GM12878 (cell line): ENCODE data around the gene CDYL2. TPM values are rescaled to one million over a fixed set of nuclear protein-coding genes. Genes with fewer than 3 reads are reported as not detected.

Source experiments
- ATAC-seq: fragments of 200-7000 bp; cut with Tn5 transposase; 3 replicates; pipeline ENCODE4 v1.9.1; 2020; ENCODE audit warnings: mild to moderate bottlenecking, moderate library complexity
- BruUV-seq: library from RNA; stranded (reverse); fragments of 400-500 nt; replicated peaks from 2 replicates; lab custom pipeline; 2021; lab: Mats Ljungman, UMichigan
- CTCF ChIA-PET: fragments of 300-600 bp; sonication (Branson Sonifier 250); formaldehyde crosslinking; extraction: SDS; loops from one replicate; lab custom pipeline; 2021; ENCODE audit warnings: inconsistent platforms; lab: Yijun Ruan, JAX
- POLR2A ChIA-PET: fragments of 350-600 bp; formaldehyde crosslinking; extraction: SDS; loops from one replicate; lab custom pipeline; 2021; ENCODE audit warnings: inconsistent platforms; lab: Charles Lee
- RAD21 ChIA-PET: fragments of 300-600 bp; sonication (Branson Sonifier 250); formaldehyde crosslinking; loops from one replicate; lab custom pipeline; 2023; ENCODE audit warnings: antibody characterized with exemption; ENCODE audit not compliant: unreplicated experiment; lab: Charles Lee
- SMC1A ChIA-PET: fragments of 300-600 bp; sonication (Branson Sonifier 250); formaldehyde crosslinking; loops from one replicate; lab custom pipeline; 2023; ENCODE audit not compliant: unreplicated experiment, uncharacterized antibody; lab: Charles Lee
- DNase-seq: peaks from one replicate; pipeline ENCODE4 v3.0.0-alpha.2; 2011; ENCODE audit warnings: low read depth, low spot score
- FAIRE-seq: peaks from 3 replicates; lab custom pipeline; 2011; peaks lifted over from hg19 to GRCh38; lab: Jason Lieb, UNC
- H2AFZ ChIP-seq: 2 replicates; pipeline ENCODE4 v1.6.0; 2011; ENCODE audit warnings: low read depth, low read length, control low read depth; ENCODE audit not compliant: control insufficient read depth
- H3K27ac ChIP-seq: 2 replicates; pipeline ENCODE4 v1.5.1; 2011; ENCODE audit warnings: control low read depth; ENCODE audit not compliant: control insufficient read depth, insufficient read depth
- H3K27me3 ChIP-seq, 2 experiments: replicated peaks in 1 of 2; 2 replicates each; pipeline versions ENCODE4 v1.6.0 to v1.6.1; 2011; ENCODE audit warnings: low read length in 1 of 2; ENCODE audit not compliant: control insufficient read depth in 2 of 2, insufficient read depth in 2 of 2
- H3K36me3 ChIP-seq, 2 experiments: 2 replicates each; pipeline ENCODE4 v1.5.1; 2011; ENCODE audit warnings: low read length in 1 of 2; ENCODE audit not compliant: control insufficient read depth in 2 of 2, insufficient read depth in 2 of 2
- H3K4me1 ChIP-seq: 2 replicates; pipeline ENCODE4 v1.6.1; 2011; ENCODE audit warnings: mild to moderate bottlenecking, low read length, moderate library complexity, mixed read lengths; ENCODE audit not compliant: control insufficient read depth, insufficient read depth
- H3K4me2 ChIP-seq: 2 replicates; pipeline ENCODE4 v1.6.0; 2011; ENCODE audit warnings: control low read depth; ENCODE audit not compliant: control insufficient read depth, insufficient read depth
- H3K4me3 ChIP-seq: fragments of 200-600 bp; sonication (generic); 2 replicates; pipeline ENCODE4 v1.5.1; 2016
- H3K79me2 ChIP-seq: 2 replicates; pipeline ENCODE4 v1.6.0; 2011; ENCODE audit warnings: low read length; ENCODE audit not compliant: control insufficient read depth, insufficient read depth
- H3K9ac ChIP-seq: 2 replicates; pipeline ENCODE4 v1.8.0; 2011; ENCODE audit warnings: low read length, control low read depth, mixed read lengths; ENCODE audit not compliant: control insufficient read depth, insufficient read depth
- H3K9me3 ChIP-seq: replicated peaks from 3 replicates; pipeline ENCODE4 v1.5.1; 2011; ENCODE audit warnings: mild to moderate bottlenecking, low read length; ENCODE audit not compliant: control insufficient read depth, insufficient read depth
- H4K20me1 ChIP-seq: 2 replicates; pipeline ENCODE4 v1.6.0; 2011; ENCODE audit not compliant: control insufficient read depth, insufficient read depth
- ATF3 ChIP-seq: IDR thresholded peaks from 2 replicates; pipeline ENCODE4 v1.6.1; 2011; ENCODE audit warnings: low read depth, mild to moderate bottlenecking, low read length, moderate library complexity, borderline replicate concordance; ENCODE audit errors: extremely low read depth
- GATAD2B ChIP-seq: fragments of 450-650 bp; conservative IDR thresholded peaks from 2 replicates; pipeline ENCODE4 v1.6.1; 2017; ENCODE audit warnings: low read depth, mild to moderate bottlenecking, moderate library complexity
- KLF5 ChIP-seq: fragments of 450-650 bp; IDR thresholded peaks from 2 replicates; pipeline ENCODE4 v1.6.1; 2014; ENCODE audit warnings: mild to moderate bottlenecking; ENCODE audit not compliant: partially characterized antibody
- NFIC ChIP-seq: IDR thresholded peaks from 2 replicates; pipeline ENCODE4 v1.6.1; 2012; ENCODE audit warnings: low read depth, mild to moderate bottlenecking, inconsistent platforms, low read length, moderate library complexity
- NFYB ChIP-seq: IDR thresholded peaks from 2 replicates; pipeline ENCODE4 v1.6.1; 2011; ENCODE audit warnings: low read depth, mild to moderate bottlenecking, low read length, improper control_type of control experiment, moderate library complexity; ENCODE audit not compliant: insufficient read depth
- PAX8 ChIP-seq: fragments of 450-650 bp; IDR thresholded peaks from 2 replicates; pipeline ENCODE4 v1.6.1; 2017; ENCODE audit warnings: mild to moderate bottlenecking, moderate library complexity
- RB1 ChIP-seq: fragments of 450-650 bp; formaldehyde crosslinking; IDR thresholded peaks from 2 replicates; pipeline ENCODE4 v1.6.1; 2017; ENCODE audit warnings: mild to moderate bottlenecking, borderline replicate concordance
- SIX5 ChIP-seq: IDR thresholded peaks from 2 replicates; pipeline ENCODE4 v1.6.1; 2011; ENCODE audit warnings: mild to moderate bottlenecking, low read depth, low read length, moderate library complexity; ENCODE audit not compliant: severe bottlenecking
- SPI1 ChIP-seq: IDR thresholded peaks from 2 replicates; pipeline ENCODE4 v1.6.1; 2011; ENCODE audit warnings: low read depth, mild to moderate bottlenecking, low read length, moderate library complexity, borderline replicate concordance; ENCODE audit not compliant: insufficient read depth
- ZNF207 ChIP-seq: fragments of 450-650 bp; IDR thresholded peaks from 2 replicates; pipeline ENCODE4 v1.6.1; 2014; ENCODE audit warnings: antibody characterized with exemption, mild to moderate bottlenecking, borderline replicate concordance
- ZNF24 ChIP-seq: fragments of 450-650 bp; IDR thresholded peaks from 2 replicates; pipeline ENCODE4 v1.6.1; 2017; ENCODE audit warnings: antibody characterized with exemption, mild to moderate bottlenecking
- ZSCAN29 ChIP-seq: fragments of 450-650 bp; IDR thresholded peaks from 2 replicates; pipeline ENCODE4 v1.6.1; 2017; ENCODE audit warnings: mild to moderate bottlenecking, moderate library complexity
- in situ Hi-C: fragments of 300-500 bp; cut with MboI; formaldehyde crosslinking; loops from 9 replicates; pipeline ENCODE4 v1.14.3; 2018; ENCODE audit warnings: mixed read lengths
- intact Hi-C: fragments of 100-400 bp; cut with micrococcal nuclease; formaldehyde crosslinking; loops from one replicate; pipeline ENCODE4 v1.14.2; 2022; ENCODE audit not compliant: unreplicated experiment
- polyA plus RNA-seq, 11 experiments: library from polyadenylated mRNA; depleted of rRNA in 4 of 11; unstranded in 6 of 11; stranded (reverse) in 5 of 11; fragments of >200 nt; fragmentation: Nextera tagmentation in 4 of 11; fragmentation: Illumina TruSeq in 1 of 11; extraction: Ambion mirVana in 4 of 11; extraction: Trizol in 1 of 11; gene quantifications; 1 replicate in 1 of 11; 2 replicates in 10 of 11; pipeline versions ENCODE4 v1.2.1 to v1.2.3, GENCODE V29; 2011 to 2016; ENCODE audit warnings: inconsistent platforms in 2 of 11, missing spikeins in 2 of 11, low read depth in 1 of 11
- total RNA-seq, 4 experiments: library from RNA; depleted of rRNA in 3 of 4; stranded (reverse); fragments of >200 nt in 3 of 4; fragmentation: Illumina TruSeq in 1 of 4; extraction: Trizol in 1 of 4; gene quantifications; 2 replicates each; pipeline versions ENCODE4 v1.2.1 to v1.2.3, GENCODE V29; 2013 to 2021
- TF ChIP-seq, protein P1 (sequence below): fragments of 450-650 bp; IDR thresholded peaks from 2 replicates; pipeline ENCODE4 v1.6.1; 2014; ENCODE audit warnings: mild to moderate bottlenecking
- TF ChIP-seq, protein P2 (sequence below): fragments of 450-650 bp; IDR thresholded peaks from 2 replicates; pipeline ENCODE4 v1.6.1; 2018; ENCODE audit warnings: borderline replicate concordance, mild to moderate bottlenecking; ENCODE audit not compliant: partially characterized antibody
- TF ChIP-seq, protein P3 (sequence below): fragments of 450-650 bp; IDR thresholded peaks from 2 replicates; pipeline ENCODE4 v1.6.1; 2017; ENCODE audit warnings: mild to moderate bottlenecking

The CDYL2 gene
- total and polyA plus RNA-seq, 10 of the 15 experiments (the other 5 are each of a cell fraction or from before 2014, with no cell fraction given), result 0.27 to 22.9 (median 3.9) TPM

DNA sequence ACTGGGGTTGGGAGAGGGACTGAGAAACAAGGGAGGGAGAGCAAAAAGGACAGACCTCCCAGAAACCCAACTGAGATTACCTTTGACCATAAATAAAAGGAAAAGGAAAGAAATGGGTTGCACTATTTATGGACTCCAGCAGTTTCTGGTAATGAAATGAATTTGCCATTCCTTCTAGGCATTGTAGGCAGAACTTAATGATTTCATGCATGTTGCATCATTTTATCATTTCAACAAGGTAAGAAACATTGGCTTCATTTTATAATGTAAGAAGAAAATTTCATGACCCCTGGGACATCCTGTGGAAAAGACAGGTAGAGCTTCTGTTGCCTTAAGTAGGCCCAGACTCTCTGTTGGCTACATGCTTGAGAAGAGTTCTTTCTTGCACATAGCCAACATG lies 8.2 kb upstream of the CDYL2 start:
- no peaks in the 10 kb centered on the region for H3K4me1 ChIP-seq
- no peak for TF ChIP-seq NFYB
- TF ChIP-seq KLF5, result no peak
- TF ChIP-seq, protein P1, sequence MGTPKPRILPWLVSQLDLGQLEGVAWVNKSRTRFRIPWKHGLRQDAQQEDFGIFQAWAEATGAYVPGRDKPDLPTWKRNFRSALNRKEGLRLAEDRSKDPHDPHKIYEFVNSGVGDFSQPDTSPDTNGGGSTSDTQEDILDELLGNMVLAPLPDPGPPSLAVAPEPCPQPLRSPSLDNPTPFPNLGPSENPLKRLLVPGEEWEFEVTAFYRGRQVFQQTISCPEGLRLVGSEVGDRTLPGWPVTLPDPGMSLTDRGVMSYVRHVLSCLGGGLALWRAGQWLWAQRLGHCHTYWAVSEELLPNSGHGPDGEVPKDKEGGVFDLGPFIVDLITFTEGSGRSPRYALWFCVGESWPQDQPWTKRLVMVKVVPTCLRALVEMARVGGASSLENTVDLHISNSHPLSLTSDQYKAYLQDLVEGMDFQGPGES, result no peak
- no peak for TF ChIP-seq PAX8
- no peak for TF ChIP-seq ZNF24
- TF ChIP-seq ATF3, result no peak
- no peak for TF ChIP-seq SPI1
- TF ChIP-seq ZSCAN29, result no peak
- no peak for TF ChIP-seq RB1
- TF ChIP-seq, protein P2, sequence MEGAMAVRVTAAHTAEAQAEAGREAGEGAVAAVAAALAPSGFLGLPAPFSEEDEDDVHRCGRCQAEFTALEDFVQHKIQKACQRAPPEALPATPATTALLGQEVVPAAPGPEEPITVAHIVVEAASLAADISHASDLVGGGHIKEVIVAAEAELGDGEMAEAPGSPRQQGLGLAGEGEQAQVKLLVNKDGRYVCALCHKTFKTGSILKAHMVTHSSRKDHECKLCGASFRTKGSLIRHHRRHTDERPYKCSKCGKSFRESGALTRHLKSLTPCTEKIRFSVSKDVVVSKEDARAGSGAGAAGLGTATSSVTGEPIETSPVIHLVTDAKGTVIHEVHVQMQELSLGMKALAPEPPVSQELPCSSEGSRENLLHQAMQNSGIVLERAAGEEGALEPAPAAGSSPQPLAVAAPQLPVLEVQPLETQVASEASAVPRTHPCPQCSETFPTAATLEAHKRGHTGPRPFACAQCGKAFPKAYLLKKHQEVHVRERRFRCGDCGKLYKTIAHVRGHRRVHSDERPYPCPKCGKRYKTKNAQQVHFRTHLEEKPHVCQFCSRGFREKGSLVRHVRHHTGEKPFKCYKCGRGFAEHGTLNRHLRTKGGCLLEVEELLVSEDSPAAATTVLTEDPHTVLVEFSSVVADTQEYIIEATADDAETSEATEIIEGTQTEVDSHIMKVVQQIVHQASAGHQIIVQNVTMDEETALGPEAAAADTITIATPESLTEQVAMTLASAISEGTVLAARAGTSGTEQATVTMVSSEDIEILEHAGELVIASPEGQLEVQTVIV, result no peak
- TF ChIP-seq GATAD2B, result no peak
- TF ChIP-seq, protein P3, sequence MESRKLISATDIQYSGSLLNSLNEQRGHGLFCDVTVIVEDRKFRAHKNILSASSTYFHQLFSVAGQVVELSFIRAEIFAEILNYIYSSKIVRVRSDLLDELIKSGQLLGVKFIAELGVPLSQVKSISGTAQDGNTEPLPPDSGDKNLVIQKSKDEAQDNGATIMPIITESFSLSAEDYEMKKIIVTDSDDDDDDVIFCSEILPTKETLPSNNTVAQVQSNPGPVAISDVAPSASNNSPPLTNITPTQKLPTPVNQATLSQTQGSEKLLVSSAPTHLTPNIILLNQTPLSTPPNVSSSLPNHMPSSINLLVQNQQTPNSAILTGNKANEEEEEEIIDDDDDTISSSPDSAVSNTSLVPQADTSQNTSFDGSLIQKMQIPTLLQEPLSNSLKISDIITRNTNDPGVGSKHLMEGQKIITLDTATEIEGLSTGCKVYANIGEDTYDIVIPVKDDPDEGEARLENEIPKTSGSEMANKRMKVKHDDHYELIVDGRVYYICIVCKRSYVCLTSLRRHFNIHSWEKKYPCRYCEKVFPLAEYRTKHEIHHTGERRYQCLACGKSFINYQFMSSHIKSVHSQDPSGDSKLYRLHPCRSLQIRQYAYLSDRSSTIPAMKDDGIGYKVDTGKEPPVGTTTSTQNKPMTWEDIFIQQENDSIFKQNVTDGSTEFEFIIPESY, result no peak
- TF ChIP-seq SIX5, result no peak
- no peak for TF ChIP-seq ZNF207
- no peak for TF ChIP-seq NFIC
- TF ChIP-seq, all 136 proteins: peak for 0
- no peak for FAIRE-seq
- ChIA-PET POLR2A (no interaction called here), CTCF (interaction anchor here (0.6 to 1.4 kb wide), 4 partner anchors 13 to 618 kb away, joined by 3 to 9 read pairs (median 3); no protein-coding TSS in a partner anchor), SMC1A (interaction anchor here (1.2 kb wide), 1 partner anchor 13 kb away, joined by 3 read pairs; no protein-coding TSS in a partner anchor), RAD21 (no interaction called here)
- no peak overlapping the region for H3K9ac ChIP-seq
- BruUV-seq, result no TSS peak
- H3K36me3 ChIP-seq, result no peaks in the 10 kb centered on the region
- in situ Hi-C loops (no loop called here), intact Hi-C loops (no loop called here)
- no peaks in the 10 kb centered on the region for H3K27me3 ChIP-seq
- H2AFZ ChIP-seq, result no peak overlapping the region
- no peak for DNase-seq
- no peaks in the 10 kb centered on the region for H4K20me1 ChIP-seq
- H3K27ac ChIP-seq, result no peak overlapping the region
- H3K9me3 ChIP-seq, result no peaks in the 10 kb centered on the region
- H3K4me2 ChIP-seq, result no peak overlapping the region
- no peaks in the 10 kb centered on the region for H3K79me2 ChIP-seq
- H3K4me3 ChIP-seq, result no peak overlapping the region
- no peak for ATAC-seq
